Transverse colon (tissue), 4 donors: Measurements from ENCODE around the gene PACSIN1. TPM values are rescaled to one million over a fixed set of nuclear protein-coding genes. Genes with fewer than 3 reads are reported as not detected.

Experiments
- DNase-seq: peaks from one replicate; pipeline ENCODE4 v3.0.0-alpha.2; 2019
- H3K27ac ChIP-seq, 4 donors: fragments of 200-600 bp; sonication (generic); 2 replicates each; pipeline ENCODE4 v1.5.1; 2016 to 2018; ENCODE audit warnings: inconsistent platforms in 4 of 4
- H3K27me3 ChIP-seq: fragments of 200-600 bp; sonication (generic); 2 replicates; pipeline ENCODE4 v1.5.1; 2017; ENCODE audit warnings: inconsistent platforms
- H3K36me3 ChIP-seq, 4 donors: fragments of 200-600 bp; sonication (generic); 2 replicates each; pipeline ENCODE4 v1.5.1; 2017 to 2019; ENCODE audit warnings: inconsistent platforms in 4 of 4
- H3K4me1 ChIP-seq, 4 donors: fragments of 200-600 bp; sonication (generic); 2 replicates each; pipeline ENCODE4 v1.5.1; 2017 to 2020; ENCODE audit warnings: inconsistent platforms in 4 of 4
- H3K4me3 ChIP-seq, 4 donors: fragments of 200-600 bp; sonication (generic); 1 replicate in 1 of 4; 2 replicates in 3 of 4; pipeline versions ENCODE4 v1.5.1 to v1.6.1; 2017 to 2019; ENCODE audit warnings: inconsistent platforms in 4 of 4
- H3K9me3 ChIP-seq, 2 donors: fragments of 200-600 bp; sonication (generic); 2 replicates each; pipeline ENCODE4 v1.5.1; 2017 to 2019; ENCODE audit warnings: inconsistent platforms in 2 of 2
- EP300 ChIP-seq: sonication (generic); formaldehyde crosslinking; IDR thresholded peaks from one replicate; pipeline ENCODE4 v1.6.1; 2017; ENCODE audit warnings: antibody characterized with exemption, low read depth
- POLR2A ChIP-seq: fragments of 450-650 bp; IDR thresholded peaks from one replicate; pipeline ENCODE4 v1.6.1; 2016; ENCODE audit warnings: antibody characterized with exemption, mild to moderate bottlenecking, moderate library complexity
- POLR2AphosphoS5 ChIP-seq, 3 donors: sonication (generic); formaldehyde crosslinking; IDR thresholded peaks; one replicate each; pipeline ENCODE4 v1.6.1; 2016; ENCODE audit warnings: antibody characterized with exemption in 3 of 3
- WGBS, 2 donors: methylation state at CpG; one replicate each; pipeline ENCODE4 v1.1.5; 2018; ENCODE audit warnings: low coverage in 1 of 2; 5-methylcytosine and 5-hydroxymethylcytosine counted together
- in situ Hi-C, 4 donors: fragments of 200-750 bp; cut with MboI; loops; one replicate each; pipeline versions ENCODE4 v1.15.0 to v1.15.1; 2017; ENCODE audit warnings: low sequenced_read_pairs in 3 of 4, low pct_ligation_motif_present in 1 of 4, low pct_unique_long_range_greater_than_20kb in 1 of 4
- intact Hi-C: fragments of 100-400 bp; cut with DNase I; formaldehyde crosslinking; loops from one replicate; pipeline ENCODE4 v1.15.1; 2023; ENCODE audit warnings: low total_unique reads
- total RNA-seq, 4 donors: library from RNA; depleted of rRNA; stranded (reverse); fragments of >200 nt; gene quantifications; one replicate each; pipeline ENCODE4 v1.1.0, GENCODE V29; 2016
- TF ChIP-seq, protein P1 (sequence below), 5 experiments: fragments of 200-600 bp in 3 of 5; fragments of 450-650 bp in 2 of 5; sonication (generic) in 3 of 5; IDR thresholded peaks; 1 replicate in 2 of 5; 2 replicates in 3 of 5; pipeline ENCODE4 v1.5.1; 2016 to 2017; ENCODE audit warnings: antibody characterized with exemption in 5 of 5, inconsistent platforms in 3 of 5, mild to moderate bottlenecking in 2 of 5, moderate library complexity in 1 of 5

The PACSIN1 gene
- total RNA-seq, 4 donors from 2014 or later: 0.27 to 1.9 TPM; not detected in 2

DNA sequence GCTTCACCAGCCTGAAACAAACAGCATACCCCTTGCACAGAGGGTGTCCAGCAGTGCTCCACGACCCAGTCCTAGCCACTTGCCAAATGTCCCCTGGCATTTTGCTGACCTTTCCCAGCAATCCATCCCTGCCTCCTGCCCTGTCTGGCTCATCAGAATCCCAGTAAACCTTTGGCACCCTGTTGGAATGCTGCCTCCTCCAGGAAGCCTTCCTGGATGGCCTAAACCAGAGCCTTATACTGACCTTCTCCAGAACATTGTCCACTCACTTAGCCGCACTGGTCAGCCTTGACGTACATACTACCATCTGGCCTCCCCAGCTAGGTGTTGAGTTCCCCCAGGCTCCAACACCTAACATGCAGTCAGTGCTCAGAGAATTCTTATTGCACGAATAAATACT is 2.0 kb upstream of the PACSIN1 start:
- DNase-seq: no peak
- no peak overlapping the region for H3K27ac ChIP-seq
- H3K27me3 ChIP-seq: peaks cover 37% of the 10 kb centered on the region
- no peak overlapping the region for H3K4me3 ChIP-seq
- peaks cover 0 to 12% (median 9%) of the 10 kb centered on the region in 4 donors for H3K4me1 ChIP-seq
- no peaks in the 10 kb centered on the region for H3K9me3 ChIP-seq
- in situ Hi-C loops: loop anchor here in 3 of 4 donors (25.0 kb wide), 1 partner anchor 148 kb away; no protein-coding TSS in a partner anchor
- TF ChIP-seq EP300: no peak
- no peak for TF ChIP-seq POLR2AphosphoS5 (IDR thresholded peaks at IDR 0.05)
- no peak for TF ChIP-seq POLR2A
- TF ChIP-seq, protein P1, sequence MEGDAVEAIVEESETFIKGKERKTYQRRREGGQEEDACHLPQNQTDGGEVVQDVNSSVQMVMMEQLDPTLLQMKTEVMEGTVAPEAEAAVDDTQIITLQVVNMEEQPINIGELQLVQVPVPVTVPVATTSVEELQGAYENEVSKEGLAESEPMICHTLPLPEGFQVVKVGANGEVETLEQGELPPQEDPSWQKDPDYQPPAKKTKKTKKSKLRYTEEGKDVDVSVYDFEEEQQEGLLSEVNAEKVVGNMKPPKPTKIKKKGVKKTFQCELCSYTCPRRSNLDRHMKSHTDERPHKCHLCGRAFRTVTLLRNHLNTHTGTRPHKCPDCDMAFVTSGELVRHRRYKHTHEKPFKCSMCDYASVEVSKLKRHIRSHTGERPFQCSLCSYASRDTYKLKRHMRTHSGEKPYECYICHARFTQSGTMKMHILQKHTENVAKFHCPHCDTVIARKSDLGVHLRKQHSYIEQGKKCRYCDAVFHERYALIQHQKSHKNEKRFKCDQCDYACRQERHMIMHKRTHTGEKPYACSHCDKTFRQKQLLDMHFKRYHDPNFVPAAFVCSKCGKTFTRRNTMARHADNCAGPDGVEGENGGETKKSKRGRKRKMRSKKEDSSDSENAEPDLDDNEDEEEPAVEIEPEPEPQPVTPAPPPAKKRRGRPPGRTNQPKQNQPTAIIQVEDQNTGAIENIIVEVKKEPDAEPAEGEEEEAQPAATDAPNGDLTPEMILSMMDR (IDR thresholded peaks at IDR 0.05): no peak
- intact Hi-C loops: no loop called here
- 38 to 68% methylated on average over 3 to 4 of the region's 4 CpGs for WGBS, 2 donors
- no peaks in the 10 kb centered on the region for H3K36me3 ChIP-seq

DNA sequence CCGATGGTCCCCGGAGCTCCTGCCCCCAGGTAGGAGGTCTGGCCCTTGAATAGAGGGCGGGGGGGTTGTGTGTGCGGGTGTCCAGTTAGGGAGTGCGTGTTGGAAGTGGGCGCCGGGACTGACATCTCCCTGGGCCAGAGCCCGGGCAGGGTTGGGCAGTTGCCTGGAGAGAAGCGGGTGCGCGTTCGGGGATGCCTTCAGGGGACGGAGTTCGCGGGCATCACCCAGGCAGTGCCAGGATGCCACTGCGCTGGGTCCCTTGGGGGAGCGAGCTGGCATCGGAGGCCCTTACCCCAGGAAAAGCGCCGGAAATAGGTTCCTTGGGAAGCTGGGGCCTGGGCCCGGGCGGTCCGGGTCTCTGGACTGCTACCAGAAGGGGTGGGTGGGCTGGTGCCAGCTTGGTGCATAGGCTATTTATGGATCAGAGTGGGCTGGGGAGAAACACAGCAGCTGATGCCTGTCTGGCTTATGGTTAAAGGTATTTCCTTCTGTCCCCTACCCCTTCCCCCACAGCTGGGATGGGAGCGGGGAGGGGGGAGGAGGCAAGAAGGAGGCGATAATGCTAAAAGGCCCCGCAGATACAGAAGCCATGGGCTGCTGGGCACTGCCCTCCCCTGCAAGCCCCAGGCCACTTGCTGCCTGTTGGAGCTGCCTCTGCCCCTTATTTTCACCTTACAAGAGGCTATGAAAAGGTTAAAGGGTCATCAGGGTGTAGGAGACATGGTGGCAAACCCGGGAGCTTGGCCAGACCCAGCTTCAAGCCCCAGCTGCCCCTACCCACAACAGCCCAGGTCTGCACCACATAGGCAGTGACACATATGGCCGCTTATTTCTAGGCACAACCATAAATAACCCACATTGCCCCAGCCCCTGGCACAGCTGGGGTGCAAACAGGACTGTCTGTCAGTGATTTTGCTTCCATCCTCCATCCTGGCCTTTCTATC is 638 bp downstream of the PACSIN1 start:
- no peaks in the 10 kb centered on the region for H3K36me3 ChIP-seq
- H3K27me3 ChIP-seq: peaks cover 37% of the 10 kb centered on the region
- peak overlapping the region in 2 of 4 donors; percentile 22 to 49 for H3K4me3 ChIP-seq
- no peak overlapping the region for H3K27ac ChIP-seq
- H3K9me3 ChIP-seq: no peaks in the 10 kb centered on the region
- intact Hi-C loops (no loop called here), in situ Hi-C loops (loop anchor here in 3 of 4 donors (25.0 kb wide), 1 partner anchor 146 kb away; no protein-coding TSS in a partner anchor)
- peaks cover 0 to 12% (median 9%) of the 10 kb centered on the region in 4 donors for H3K4me1 ChIP-seq
- no peak for DNase-seq
- 45 to 58% methylated on average over 10 to 25 of the region's 28 CpGs for WGBS, 2 donors
- TF ChIP-seq POLR2A: no peak
- TF ChIP-seq, protein P1 (IDR thresholded peaks at IDR 0.05): no peak
- TF ChIP-seq EP300: no peak
- TF ChIP-seq POLR2AphosphoS5 (IDR thresholded peaks at IDR 0.05): no peak

DNA sequence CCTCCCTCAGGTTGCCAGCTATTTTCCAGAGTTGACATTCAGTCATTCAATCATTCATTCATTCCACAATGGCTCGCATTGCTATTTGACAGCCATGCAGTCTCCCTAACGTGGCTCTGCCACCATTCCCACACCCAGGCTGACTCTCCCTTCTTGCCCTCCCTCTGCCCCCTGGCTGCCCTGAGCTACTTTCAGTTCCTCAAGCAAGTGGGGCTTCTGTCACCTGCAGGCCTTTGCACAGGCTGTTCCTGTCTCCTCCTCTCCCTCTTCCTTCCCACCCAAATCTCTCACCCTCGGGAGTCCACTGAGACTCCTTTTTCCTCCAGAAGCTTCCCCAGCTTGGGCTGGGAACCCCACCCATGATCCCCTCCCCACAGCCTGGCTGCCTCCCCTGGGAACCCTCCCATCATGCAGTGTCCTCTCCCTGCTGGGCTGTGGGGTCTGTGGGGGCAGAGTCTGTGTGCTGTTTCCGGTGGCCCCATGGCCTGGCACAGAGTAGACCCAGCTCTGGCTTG is 2.6 kb downstream of the PACSIN1 start:
- in situ Hi-C loops (loop anchor here in 3 of 4 donors (25.0 kb wide), 1 partner anchor 144 kb away; no protein-coding TSS in a partner anchor), intact Hi-C loops (no loop called here)
- WGBS, 2 donors: 82% methylated on average over 4 of the region's 4 CpGs; no CpG with 5 or more reads in 1 of the 2 donors
- H3K9me3 ChIP-seq: no peaks in the 10 kb centered on the region
- H3K27me3 ChIP-seq: peaks cover 37% of the 10 kb centered on the region
- peak; percentile 40 for DNase-seq
- H3K36me3 ChIP-seq: no peaks in the 10 kb centered on the region
- peaks cover 0 to 12% (median 9%) of the 10 kb centered on the region in 4 donors for H3K4me1 ChIP-seq
- no peak overlapping the region for H3K27ac ChIP-seq
- no peak overlapping the region for H3K4me3 ChIP-seq
- no peak for TF ChIP-seq POLR2A
- no peak for TF ChIP-seq EP300
- TF ChIP-seq POLR2AphosphoS5 (IDR thresholded peaks at IDR 0.05): no peak
- TF ChIP-seq, protein P1 (IDR thresholded peaks at IDR 0.05): no peak

DNA sequence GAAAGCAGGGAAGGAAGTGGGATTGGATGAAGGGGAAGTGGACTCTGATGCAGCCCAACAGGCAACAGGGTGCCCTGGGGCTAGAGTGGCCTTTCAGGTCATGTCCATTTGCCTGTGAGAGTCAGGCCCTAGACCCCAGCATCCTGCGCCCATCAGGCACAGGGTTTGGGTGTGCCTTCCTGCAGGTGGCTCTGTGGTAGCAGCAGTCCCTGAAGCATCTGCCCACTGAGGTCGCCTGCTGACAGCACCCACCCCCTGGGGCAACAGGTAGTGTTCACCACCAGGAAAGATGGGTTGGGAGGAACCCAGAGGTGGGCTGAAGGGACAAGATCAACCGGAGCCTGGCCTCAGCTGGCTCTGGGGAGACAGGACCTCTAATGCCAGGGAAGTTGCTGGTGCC is 3.6 kb downstream of the PACSIN1 start:
- H3K9me3 ChIP-seq: no peaks in the 10 kb centered on the region
- WGBS, 2 donors: 80% methylated on average over 3 of the region's 3 CpGs; no CpG with 5 or more reads in 1 of the 2 donors
- H3K4me3 ChIP-seq: no peak overlapping the region
- TF ChIP-seq POLR2A (no peak), POLR2AphosphoS5 (IDR thresholded peaks at IDR 0.05) (no peak)
- intact Hi-C loops: no loop called here
- H3K4me1 ChIP-seq: peaks cover 0 to 12% (median 9%) of the 10 kb centered on the region in 4 donors
- H3K27me3 ChIP-seq: peaks cover 26% of the 10 kb centered on the region
- no peak overlapping the region for H3K27ac ChIP-seq
- H3K36me3 ChIP-seq: no peaks in the 10 kb centered on the region
- in situ Hi-C loops: loop anchor here in 3 of 4 donors (25.0 kb wide), 1 partner anchor 143 kb away; no protein-coding TSS in a partner anchor
- no peak for DNase-seq
